Endothelial cell of umbilical vein (primary cell): Measurements from ENCODE around the gene NAV2. TPM values are rescaled to one million over a fixed set of nuclear protein-coding genes. Genes with fewer than 3 reads are reported as not detected.

ENCODE experiments used
- BruUV-seq: library from RNA; stranded (reverse); fragments of 400-500 nt; replicated peaks from 2 replicates; lab custom pipeline; 2021; lab: Mats Ljungman, UMichigan
- CTCF ChIA-PET: fragments of 300-600, 350-600 bp; sonication (Branson Sonifier 250); formaldehyde crosslinking; loops from one replicate; lab custom pipeline; 2021; ENCODE audit warnings: antibody characterized with exemption, inconsistent platforms; lab: Charles Lee
- POLR2A ChIA-PET: fragments of 300-600, 350-600 bp; sonication (Branson Sonifier 250); formaldehyde crosslinking; loops from one replicate; lab custom pipeline; 2021; ENCODE audit warnings: antibody characterized with exemption, inconsistent platforms; lab: Charles Lee
- DNase-seq: peaks from one replicate; pipeline ENCODE4 v3.0.0-alpha.2; 2011; ENCODE audit warnings: low read depth, low spot score
- FAIRE-seq: peaks from 2 replicates; lab custom pipeline; 2011; peaks lifted over from hg19 to GRCh38; lab: Jason Lieb, UNC
- H2AFZ ChIP-seq: 2 replicates; pipeline ENCODE4 v1.6.0; 2012; ENCODE audit warnings: low read depth, low read length, control low read depth, inconsistent platforms
- H3K27ac ChIP-seq: 2 replicates; pipeline ENCODE4 v1.5.1; 2011; ENCODE audit warnings: low read depth, mild to moderate bottlenecking, control low read depth, low read length, moderate library complexity; ENCODE audit not compliant: insufficient read depth
- H3K27me3 ChIP-seq, 2 experiments: 2 replicates each; pipeline versions ENCODE4 v1.6.0 to v1.6.1; 2011; ENCODE audit warnings: low read length in 2 of 2, mixed read lengths in 1 of 2; ENCODE audit not compliant: control insufficient read depth in 2 of 2, insufficient read depth in 2 of 2
- H3K36me3 ChIP-seq, 2 experiments: 2 replicates in 1 of 2; 3 replicates in 1 of 2; pipeline ENCODE4 v1.5.1; 2011; ENCODE audit warnings: low read length in 2 of 2, mild to moderate bottlenecking in 1 of 2, moderate library complexity in 1 of 2; ENCODE audit not compliant: control insufficient read depth in 2 of 2, insufficient read depth in 2 of 2; ENCODE audit errors: extremely low read depth in 1 of 2
- H3K4me1 ChIP-seq: 3 replicates; pipeline ENCODE4 v1.5.1; 2011; ENCODE audit warnings: mild to moderate bottlenecking, low read length; ENCODE audit not compliant: control insufficient read depth, insufficient read depth; ENCODE audit errors: extremely low read depth
- H3K4me2 ChIP-seq: 2 replicates; pipeline ENCODE4 v1.6.1; 2011; ENCODE audit warnings: low read length, control low read depth, mixed read lengths; ENCODE audit not compliant: insufficient read depth
- H3K4me3 ChIP-seq, 3 experiments: fragments of 200-600 bp in 1 of 3; sonication (generic), shearing (Covaris generic) in 1 of 3; replicated peaks in 1 of 3; 2 replicates each; pipeline ENCODE4 v1.5.1; 2011 to 2016; ENCODE audit warnings: control low read depth in 3 of 3, low read length in 3 of 3, mild to moderate bottlenecking in 2 of 3, inconsistent platforms in 1 of 3, low read depth in 1 of 3, moderate library complexity in 1 of 3; ENCODE audit not compliant: insufficient read depth in 1 of 3
- H3K79me2 ChIP-seq: 2 replicates; pipeline ENCODE4 v1.6.0; 2012; ENCODE audit warnings: low read length, inconsistent platforms; ENCODE audit not compliant: control insufficient read depth, insufficient read depth
- H3K9ac ChIP-seq: replicated peaks from 2 replicates; pipeline ENCODE3; 2011; ENCODE audit warnings: low read length, control low read depth; ENCODE audit not compliant: insufficient read depth; ENCODE audit errors: extremely low read depth
- H3K9me1 ChIP-seq: replicated peaks from 3 replicates; pipeline ENCODE4 v1.6.0; 2011; ENCODE audit warnings: mild to moderate bottlenecking, low read length; ENCODE audit not compliant: control insufficient read depth, insufficient read depth; ENCODE audit errors: extremely low read depth
- H3K9me3 ChIP-seq: replicated peaks from 2 replicates; pipeline ENCODE4 v1.5.1; 2012; ENCODE audit warnings: low read length, inconsistent platforms; ENCODE audit not compliant: control insufficient read depth, insufficient read depth
- H4K20me1 ChIP-seq: replicated peaks from 2 replicates; pipeline ENCODE3; 2011; ENCODE audit warnings: mild to moderate bottlenecking, low read length; ENCODE audit not compliant: control insufficient read depth, insufficient read depth; ENCODE audit errors: extremely low read depth
- CTCF ChIP-seq, 2 donors: IDR thresholded peaks; 1 replicate in 1 of 2; 2 replicates in 1 of 2; pipeline ENCODE4 v1.5.1; 2011; ENCODE audit warnings: low read length in 2 of 2, mild to moderate bottlenecking in 2 of 2, moderate library complexity in 2 of 2, control low read depth in 1 of 2, inconsistent platforms in 1 of 2, low read depth in 1 of 2; ENCODE audit not compliant: insufficient read depth in 1 of 2; ENCODE audit errors: extremely low read depth in 1 of 2
- FOS ChIP-seq: IDR thresholded peaks from 2 replicates; pipeline ENCODE4 v1.6.1; 2011; ENCODE audit warnings: mild to moderate bottlenecking, low read length, moderate library complexity, borderline replicate concordance; ENCODE audit not compliant: insufficient read depth
- GATA2 ChIP-seq: IDR thresholded peaks from 2 replicates; pipeline ENCODE4 v1.7.0; 2011; ENCODE audit warnings: low read depth, mild to moderate bottlenecking, moderate library complexity, mixed read lengths, low read length; ENCODE audit not compliant: insufficient read length, insufficient read depth
- JUN ChIP-seq: IDR thresholded peaks from 2 replicates; pipeline ENCODE4 v1.6.1; 2011; ENCODE audit warnings: borderline replicate concordance, low read depth; ENCODE audit not compliant: insufficient read length, insufficient read depth
- MAX ChIP-seq: IDR thresholded peaks from 2 replicates; pipeline ENCODE4 v1.6.1; 2011; ENCODE audit not compliant: insufficient read depth, insufficient read length
- MYC ChIP-seq: IDR thresholded peaks from one replicate; pipeline ENCODE4 v1.6.1; 2011; ENCODE audit warnings: mild to moderate bottlenecking, low read depth, low read length
- POLR2A ChIP-seq: IDR thresholded peaks from 2 replicates; pipeline ENCODE4 v1.6.1; 2012; ENCODE audit warnings: low read depth, mild to moderate bottlenecking, control low read depth, low read length
- POLR2AphosphoS5 ChIP-seq: IDR thresholded peaks from 2 replicates; pipeline ENCODE4 v1.6.1; 2012; ENCODE audit warnings: low read depth, mild to moderate bottlenecking, control low read depth, low read length, moderate library complexity; ENCODE audit not compliant: insufficient read depth
- dilution Hi-C: fragments of 300-500 bp; cut with MboI; formaldehyde crosslinking; loops from one replicate; pipeline ENCODE4 v1.15.0; 2019; ENCODE audit warnings: low sequenced_read_pairs; ENCODE audit not compliant: extremely low pct_ligation_motif_present
- intact Hi-C: fragments of 100-400 bp; cut with micrococcal nuclease; formaldehyde crosslinking; loops from one replicate; pipeline ENCODE4 v1.10.0; 2022
- polyA plus RNA-seq, 4 experiments: library from polyadenylated mRNA; depleted of rRNA in 3 of 4; stranded (reverse) in 3 of 4; unstranded in 1 of 4; fragments of >200 nt; gene quantifications; 2 replicates each; pipeline versions ENCODE4 v1.2.1 to v1.2.3, GENCODE V29; 2011 to 2012; ENCODE audit warnings: missing spikeins in 1 of 4
- total RNA-seq: library from RNA; stranded (reverse); gene quantifications from 2 replicates; pipeline ENCODE4 v1.2.3, GENCODE V29; 2021

NAV2 gene
- total and polyA plus RNA-seq, 2 donors (not counting 3 experiments of a cell fraction or from before 2014, with no cell fraction given) = 10.9 to 68.0 TPM

GRCh38 chr11:20037396-20038153 lies 324.9 kb downstream of the NAV2 start:
- TF ChIP-seq CTCF (IDR thresholded peaks at IDR 0.05; ENCODE audit: extremely low read depth in 1 of 2, insufficient read depth in 1 of 2, low read depth in 1 of 2, low read length in 2 of 2) = no peak
- TF ChIP-seq JUN = no peak
- no peak for TF ChIP-seq POLR2A
- no peak for TF ChIP-seq POLR2AphosphoS5
- no TSS peak for BruUV-seq
- H4K20me1 ChIP-seq = no peaks in the 10 kb centered on the region
- intact Hi-C loops (no loop called here), dilution Hi-C loops (no loop called here)
- H3K27me3 ChIP-seq = no peaks in the 10 kb centered on the region
- H3K4me2 ChIP-seq = no peak overlapping the region
- no peak for FAIRE-seq
- H3K4me1 ChIP-seq = peaks cover 12% of the 10 kb centered on the region
- no peak overlapping the region for H3K9ac ChIP-seq
- CTCF ChIA-PET = interaction anchor here (1.1 kb wide), 1 partner anchor 33 kb away, joined by 4 read pairs; no protein-coding TSS in a partner anchor
- H2AFZ ChIP-seq = no peak overlapping the region
- no peak for DNase-seq
- POLR2A ChIA-PET = no interaction called here
- no peaks in the 10 kb centered on the region for H3K9me1 ChIP-seq
- H3K9me3 ChIP-seq = no peaks in the 10 kb centered on the region
- H3K79me2 ChIP-seq = no peaks in the 10 kb centered on the region
- no peak overlapping the region for H3K27ac ChIP-seq
- no peak overlapping the region for H3K4me3 ChIP-seq
- peaks cover 0 to 4% of the 10 kb centered on the region in 2 experiments for H3K36me3 ChIP-seq

- FAIRE-seq (no peak), DNase-seq (no peak)
- H3K9me3 ChIP-seq = no peaks in the 10 kb centered on the region
- no peaks in the 10 kb centered on the region for H3K79me2 ChIP-seq
- H3K27me3 ChIP-seq = no peaks in the 10 kb centered on the region
- peaks cover 0 to 4% of the 10 kb centered on the region in 2 experiments for H3K36me3 ChIP-seq
- peaks cover 15% of the 10 kb centered on the region for H3K4me1 ChIP-seq
- ChIA-PET POLR2A (no interaction called here), CTCF (interaction anchor here (1.1 kb wide), 1 partner anchor 33 kb away, joined by 4 read pairs; no protein-coding TSS in a partner anchor)
- no peaks in the 10 kb centered on the region for H3K9me1 ChIP-seq
- TF ChIP-seq MAX = no peak
- TF ChIP-seq GATA2 = no peak
- TF ChIP-seq MYC = no peak
- TF ChIP-seq CTCF (IDR thresholded peaks at IDR 0.05; ENCODE audit: extremely low read depth in 1 of 2, insufficient read depth in 1 of 2, low read depth in 1 of 2, low read length in 2 of 2) = no peak
- no peak for TF ChIP-seq POLR2A
- TF ChIP-seq POLR2AphosphoS5 = no peak
- no peak for TF ChIP-seq JUN
- TF ChIP-seq FOS = no peak
- intact Hi-C loops = no loop called here
- no peak overlapping the region for H3K27ac ChIP-seq
- no peak overlapping the region for H3K9ac ChIP-seq
- BruUV-seq = no TSS peak
- H3K4me2 ChIP-seq = no peak overlapping the region
- no peak overlapping the region for H2AFZ ChIP-seq
- no peaks in the 10 kb centered on the region for H4K20me1 ChIP-seq
- H3K4me3 ChIP-seq = no peak overlapping the region
- dilution Hi-C loops = no loop called here
Measured at GRCh38 chr11:20038412-20038811, 325.8 kb downstream of the NAV2 start.
